Measurements from ENCODE around the gene MBNL1. TPM values are rescaled to one million over a fixed set of nuclear protein-coding genes. Genes with fewer than 3 reads are reported as not detected.

MBNL1 gene
- total RNA-seq, 2 donors from 2014 or later = 641 to 725 TPM

DNA sequence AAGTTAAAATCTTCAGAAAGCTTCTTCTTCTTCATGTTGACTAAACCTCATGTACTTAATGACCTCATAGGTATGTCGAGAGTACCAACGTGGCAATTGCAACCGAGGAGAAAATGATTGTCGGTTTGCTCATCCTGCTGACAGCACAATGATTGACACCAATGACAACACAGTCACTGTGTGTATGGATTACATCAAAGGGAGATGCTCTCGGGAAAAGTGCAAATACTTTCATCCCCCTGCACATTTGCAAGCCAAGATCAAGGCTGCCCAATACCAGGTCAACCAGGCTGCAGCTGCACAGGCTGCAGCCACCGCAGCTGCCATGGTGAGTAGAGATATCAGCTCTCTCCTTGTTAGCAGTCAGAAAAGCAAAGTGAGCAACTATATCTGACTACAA is 176.5 kb downstream of the MBNL1 start:
- no peak for DNase-seq
- Mint-ChIP-seq H3K36me3 (ENCODE audit: low read depth) (peaks cover 6% of the 10 kb centered on the region), H3K27ac (peak overlapping the region; percentile 97), H3K27me3 (no peaks in the 10 kb centered on the region), H3K4me1 (peaks cover 43% of the 10 kb centered on the region), H3K4me3 (peak overlapping the region; percentile 19)
- no peak for ATAC-seq
- no peaks in the 10 kb centered on the region for H3K9me3 ChIP-seq (ENCODE audit: control insufficient read depth, low read length, poor library complexity, severe bottlenecking)

- peak overlapping the region; percentile 97 for H3K27ac Mint-ChIP-seq
- DNase-seq = no peak
- H3K27me3 Mint-ChIP-seq = no peaks in the 10 kb centered on the region
- H3K4me3 Mint-ChIP-seq = peak overlapping the region; percentile 72
- H3K36me3 Mint-ChIP-seq (ENCODE audit: low read depth) = peaks cover 9% of the 10 kb centered on the region
- peaks cover 48% of the 10 kb centered on the region for H3K4me1 Mint-ChIP-seq
- no peaks in the 10 kb centered on the region for H3K9me3 ChIP-seq (ENCODE audit: control insufficient read depth, low read length, poor library complexity, severe bottlenecking)
- ATAC-seq = no peak
These were observed 177.8 kb downstream of the MBNL1 start for GRCh38 chr3:152446495-152446894.

- ATAC-seq (peak; percentile 83), DNase-seq (no peak)
- H3K27me3 Mint-ChIP-seq = no peaks in the 10 kb centered on the region
- H3K27ac Mint-ChIP-seq = peak overlapping the region; percentile 97
- no peak overlapping the region for H3K4me3 Mint-ChIP-seq
- H3K9me3 ChIP-seq (ENCODE audit: control insufficient read depth, low read length, poor library complexity, severe bottlenecking) = no peaks in the 10 kb centered on the region
- peaks cover 50% of the 10 kb centered on the region for H3K4me1 Mint-ChIP-seq
- peaks cover 9% of the 10 kb centered on the region for H3K36me3 Mint-ChIP-seq (ENCODE audit: low read depth)
These were observed 178.8 kb downstream of the MBNL1 start for GRCh38 chr3:152447511-152447910.

DNA sequence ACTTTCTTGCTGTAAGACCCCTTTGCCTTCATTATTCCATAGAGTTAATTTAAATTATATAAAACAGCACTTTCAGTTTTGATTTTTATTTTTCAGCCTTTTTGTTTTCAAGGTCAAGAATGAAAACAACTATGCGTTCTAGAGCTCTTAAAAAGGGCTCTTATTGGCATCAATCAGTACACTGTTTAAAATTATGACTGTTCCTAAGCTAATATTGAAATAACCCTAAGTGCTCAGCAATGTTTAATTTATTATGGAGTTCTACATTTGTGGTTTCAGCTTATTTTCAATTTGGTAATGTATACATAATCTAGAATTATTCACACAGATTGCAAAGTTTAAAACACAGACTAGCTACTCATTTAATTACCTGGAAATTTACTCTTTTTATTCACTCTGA is 179.4 kb downstream of the MBNL1 start:
- H3K9me3 ChIP-seq (ENCODE audit: control insufficient read depth, low read length, poor library complexity, severe bottlenecking) = no peaks in the 10 kb centered on the region
- Mint-ChIP-seq H3K27ac (peak overlapping the region; percentile 97), H3K4me3 (no peak overlapping the region), H3K4me1 (peaks cover 49% of the 10 kb centered on the region), H3K27me3 (no peaks in the 10 kb centered on the region), H3K36me3 (ENCODE audit: low read depth) (peaks cover 12% of the 10 kb centered on the region)
- ATAC-seq (no peak), DNase-seq (no peak)

DNA sequence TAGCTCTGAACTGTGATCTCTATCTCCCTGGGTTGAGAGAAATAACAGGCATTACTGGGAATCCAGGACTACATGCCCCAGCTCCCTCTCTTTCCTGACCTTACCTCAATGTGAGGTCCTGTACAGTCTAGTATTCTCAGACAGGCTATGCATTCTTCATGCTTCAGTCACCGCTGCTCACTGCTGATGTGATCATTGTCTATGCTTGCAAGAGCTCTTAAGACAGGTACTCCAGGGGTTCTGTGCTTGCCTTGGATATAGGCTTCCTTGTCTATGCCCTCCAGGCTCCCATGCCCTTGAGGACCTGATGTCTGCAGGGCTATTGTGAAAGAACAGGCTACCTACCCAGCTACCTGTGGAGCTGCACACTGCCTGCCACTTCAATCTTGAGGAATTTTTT is 183.6 kb downstream of the MBNL1 start:
- no peak for ATAC-seq

DNA sequence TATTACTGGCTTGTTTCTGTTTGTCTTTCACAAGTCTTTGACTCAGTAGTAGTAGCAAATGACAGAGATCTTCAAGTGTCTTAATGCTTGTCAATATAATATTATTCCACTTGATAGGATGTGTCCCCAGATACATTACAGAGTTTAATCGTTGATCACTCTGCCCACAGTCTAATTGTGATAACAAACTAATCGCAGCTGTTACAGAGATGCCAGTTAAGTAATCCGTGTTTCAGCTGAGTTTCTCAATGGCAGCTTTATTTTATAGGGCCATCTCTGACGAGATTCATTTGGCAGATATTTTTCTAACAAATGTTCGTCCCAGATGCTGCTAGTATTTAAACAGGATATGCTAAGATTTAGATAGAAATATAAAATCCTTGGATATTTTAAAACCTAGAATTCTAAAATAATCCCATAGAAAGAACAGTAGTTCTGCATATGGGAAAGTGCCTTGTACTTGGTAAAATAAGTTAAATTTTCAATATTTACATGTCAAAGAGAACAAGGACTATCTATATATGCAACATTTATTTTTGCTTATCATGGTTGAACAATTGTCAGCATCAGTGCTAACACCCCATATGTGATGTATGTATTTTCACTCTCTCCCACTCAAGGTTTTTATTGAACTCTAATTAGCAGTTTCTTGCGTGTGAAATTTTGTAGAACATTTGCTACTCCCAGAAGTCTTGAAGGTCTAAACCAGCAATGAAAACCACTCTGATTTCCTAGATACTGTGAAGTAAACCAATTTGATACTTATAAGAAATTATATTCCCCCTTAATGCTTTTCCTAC is 185.5 kb downstream of the MBNL1 start:
- H3K9me3 ChIP-seq (ENCODE audit: control insufficient read depth, low read length, poor library complexity, severe bottlenecking) = no peaks in the 10 kb centered on the region
- Mint-ChIP-seq H3K4me1 (peaks cover 29% of the 10 kb centered on the region), H3K4me3 (no peak overlapping the region), H3K27ac (peak overlapping the region; percentile 19), H3K27me3 (no peaks in the 10 kb centered on the region), H3K36me3 (ENCODE audit: low read depth) (peaks cover 11% of the 10 kb centered on the region)
- ATAC-seq (no peak), DNase-seq (no peak)

More for the DNA sequence above, 183.6 kb downstream of the MBNL1 start:
- peaks cover 13% of the 10 kb centered on the region for H3K36me3 Mint-ChIP-seq (ENCODE audit: low read depth)
- no peak overlapping the region for H3K4me3 Mint-ChIP-seq
- peak overlapping the region; percentile 62 for H3K27ac Mint-ChIP-seq
- H3K4me1 Mint-ChIP-seq = peaks cover 28% of the 10 kb centered on the region
- no peaks in the 10 kb centered on the region for H3K9me3 ChIP-seq (ENCODE audit: control insufficient read depth, low read length, poor library complexity, severe bottlenecking)
- no peak for DNase-seq
- no peaks in the 10 kb centered on the region for H3K27me3 Mint-ChIP-seq

GRCh38 chr3:152455989-152456388 is 187.3 kb downstream of the MBNL1 start:
- H3K27me3 Mint-ChIP-seq = no peaks in the 10 kb centered on the region
- DNase-seq (no peak), ATAC-seq (no peak)
- H3K36me3 Mint-ChIP-seq (ENCODE audit: low read depth) = peaks cover 9% of the 10 kb centered on the region
- peaks cover 27% of the 10 kb centered on the region for H3K4me1 Mint-ChIP-seq
- H3K9me3 ChIP-seq (ENCODE audit: control insufficient read depth, low read length, poor library complexity, severe bottlenecking) = no peaks in the 10 kb centered on the region
- H3K4me3 Mint-ChIP-seq = peak overlapping the region; percentile 45
- peak overlapping the region; percentile 83 for H3K27ac Mint-ChIP-seq

- H3K4me1 Mint-ChIP-seq = peaks cover 15% of the 10 kb centered on the region
- H3K9me3 ChIP-seq (ENCODE audit: control insufficient read depth, low read length, poor library complexity, severe bottlenecking) = no peaks in the 10 kb centered on the region
- ATAC-seq (no peak), DNase-seq (no peak)
- no peaks in the 10 kb centered on the region for H3K27me3 Mint-ChIP-seq
- no peak overlapping the region for H3K4me3 Mint-ChIP-seq
- H3K27ac Mint-ChIP-seq = peak overlapping the region; percentile 75
- H3K36me3 Mint-ChIP-seq (ENCODE audit: low read depth) = peaks cover 4% of the 10 kb centered on the region
These were observed 189.0 kb downstream of the MBNL1 start for GRCh38 chr3:152457500-152458375.

GRCh38 chr3:152458376-152459117 is 189.8 kb downstream of the MBNL1 start:
- no peaks in the 10 kb centered on the region for H3K27me3 Mint-ChIP-seq
- DNase-seq (no peak), ATAC-seq (no peak)
- no peaks in the 10 kb centered on the region for H3K9me3 ChIP-seq (ENCODE audit: control insufficient read depth, low read length, poor library complexity, severe bottlenecking)
- H3K4me1 Mint-ChIP-seq = peaks cover 15% of the 10 kb centered on the region
- peaks cover 4% of the 10 kb centered on the region for H3K36me3 Mint-ChIP-seq (ENCODE audit: low read depth)
- peak overlapping the region; percentile 75 for H3K27ac Mint-ChIP-seq
- H3K4me3 Mint-ChIP-seq = no peak overlapping the region

GRCh38 chr3:152459118-152459515 is 190.4 kb downstream of the MBNL1 start:
- Mint-ChIP-seq H3K4me3 (no peak overlapping the region), H3K27ac (peak overlapping the region; percentile 75), H3K4me1 (peaks cover 15% of the 10 kb centered on the region), H3K36me3 (ENCODE audit: low read depth) (peaks cover 4% of the 10 kb centered on the region), H3K27me3 (no peaks in the 10 kb centered on the region)
- no peak for ATAC-seq
- no peak for DNase-seq
- no peaks in the 10 kb centered on the region for H3K9me3 ChIP-seq (ENCODE audit: control insufficient read depth, low read length, poor library complexity, severe bottlenecking)

DNA sequence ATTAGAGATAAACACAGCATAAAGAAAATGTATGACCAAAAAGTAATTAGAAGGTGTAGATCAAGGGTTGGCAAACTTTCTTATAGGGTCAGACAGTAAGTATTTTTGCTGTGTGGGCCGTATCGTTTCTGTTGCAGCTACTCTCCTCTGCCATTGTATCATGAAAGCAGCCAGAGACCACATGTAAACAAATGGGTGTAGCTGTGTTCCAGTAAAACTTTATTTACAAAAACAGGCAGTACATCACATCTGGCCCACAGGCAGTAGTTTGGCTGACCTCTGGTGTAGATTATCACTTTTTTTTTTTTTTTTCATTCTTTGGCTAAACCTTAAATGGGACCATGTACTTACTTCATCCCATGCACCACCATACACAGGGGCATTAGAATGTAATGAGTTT is 190.8 kb downstream of the MBNL1 start:
- Mint-ChIP-seq H3K27me3 (no peaks in the 10 kb centered on the region), H3K27ac (peak overlapping the region; percentile 75), H3K36me3 (ENCODE audit: low read depth) (peaks cover 4% of the 10 kb centered on the region), H3K4me3 (no peak overlapping the region), H3K4me1 (peaks cover 15% of the 10 kb centered on the region)
- DNase-seq = no peak
- H3K9me3 ChIP-seq (ENCODE audit: control insufficient read depth, low read length, poor library complexity, severe bottlenecking) = no peaks in the 10 kb centered on the region
- ATAC-seq = no peak

DNA sequence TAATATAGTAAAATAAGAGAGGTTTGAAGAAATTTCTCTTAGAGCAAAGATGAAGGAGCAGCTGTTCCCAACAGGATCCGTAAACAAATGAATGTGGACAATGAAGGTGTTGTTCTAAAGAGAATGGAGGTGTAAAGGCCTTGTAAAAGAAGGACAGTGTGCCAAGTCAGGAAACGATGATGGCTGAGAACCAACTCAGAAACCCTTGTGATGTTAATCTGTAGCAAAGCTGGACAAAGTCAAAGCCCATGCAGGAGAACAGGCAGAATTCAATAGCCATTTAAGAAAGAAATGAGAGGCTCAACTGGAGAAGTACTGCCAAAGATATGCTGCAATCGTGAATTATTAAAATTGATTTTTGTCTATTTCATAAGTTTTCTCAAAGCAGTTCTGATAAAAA is 192.2 kb downstream of the MBNL1 start:
- no peak for DNase-seq
- H3K4me1 Mint-ChIP-seq = peaks cover 11% of the 10 kb centered on the region
- no peak overlapping the region for H3K4me3 Mint-ChIP-seq
- H3K27ac Mint-ChIP-seq = peak overlapping the region; percentile 27
- no peak for ATAC-seq
- no peaks in the 10 kb centered on the region for H3K9me3 ChIP-seq (ENCODE audit: control insufficient read depth, low read length, poor library complexity, severe bottlenecking)
- H3K27me3 Mint-ChIP-seq = no peaks in the 10 kb centered on the region
- peaks cover 3% of the 10 kb centered on the region for H3K36me3 Mint-ChIP-seq (ENCODE audit: low read depth)

- Mint-ChIP-seq H3K36me3 (ENCODE audit: low read depth) (no peaks in the 10 kb centered on the region), H3K4me3 (no peak overlapping the region), H3K27me3 (no peaks in the 10 kb centered on the region), H3K27ac (peak overlapping the region; percentile 27), H3K4me1 (peaks cover 7% of the 10 kb centered on the region)
- no peaks in the 10 kb centered on the region for H3K9me3 ChIP-seq (ENCODE audit: control insufficient read depth, low read length, poor library complexity, severe bottlenecking)
- DNase-seq (no peak), ATAC-seq (no peak)
These were observed 192.7 kb downstream of the MBNL1 start for GRCh38 chr3:152461460-152461859.
